ENCODE results near the gene CCDC180. TPM values are rescaled to one million over a fixed set of nuclear protein-coding genes. Genes with fewer than 3 reads are reported as not detected.

CCDC180 gene
- total RNA-seq, 1 experiment from 2014 or later = 5.9 TPM

- ChIA-PET POLR2A (no interaction called here), CTCF (interaction anchor here (0.6 kb wide), 1 partner anchor 36 kb away, joined by 5 read pairs; no protein-coding TSS in a partner anchor)
- Mint-ChIP-seq H3K27me3 (ENCODE audit: insufficient read depth, unreplicated experiment) (no peaks in the 10 kb centered on the region), H3K4me3 (ENCODE audit: unreplicated experiment) (no peak overlapping the region), H3K36me3 (ENCODE audit: insufficient read depth, unreplicated experiment) (no peaks in the 10 kb centered on the region), H3K4me1 (ENCODE audit: low read depth, unreplicated experiment) (no peaks in the 10 kb centered on the region), H3K27ac (ENCODE audit: unreplicated experiment) (no peak overlapping the region), H3K9me3 (ENCODE audit: unreplicated experiment) (no peaks in the 10 kb centered on the region)
- TF ChIP-seq CTCF (IDR thresholded peaks at IDR 0.05; ENCODE audit: insufficient read depth in 1 of 2, low read depth in 1 of 2, low read length in 1 of 2, severe bottlenecking in 1 of 2, unreplicated experiment in 1 of 2) = no peak
- Histone ChIP-seq H3K4me3 (ENCODE audit: low read depth, low read length) (no peak overlapping the region), H3K9me3 (no peaks in the 10 kb centered on the region), H3K27me3 (replicated peaks; ENCODE audit: control insufficient read depth, insufficient read depth, low read length) (no peaks in the 10 kb centered on the region), H3K36me3 (ENCODE audit: control insufficient read depth, insufficient read depth, low read length) (no peaks in the 10 kb centered on the region), H3K4me1 (no peaks in the 10 kb centered on the region)
- intact Hi-C loops (cut with micrococcal nuclease; ENCODE audit: unreplicated experiment) = loop anchor here (10.0 kb wide), 1 partner anchor 1053 kb away; no protein-coding TSS in a partner anchor
- DNase-seq = no peak
- no TSS peak for BruUV-seq (replicated peaks)
These were observed 14.2 kb downstream of the CCDC180 start for GRCh38 chr9:97321691-97322090.

GRCh38 chr9:97322105-97322504 lies 14.6 kb downstream of the CCDC180 start:
- no peaks in the 10 kb centered on the region for H3K27me3 ChIP-seq (replicated peaks; ENCODE audit: control insufficient read depth, insufficient read depth, low read length)
- H3K9me3 ChIP-seq = no peaks in the 10 kb centered on the region
- no peaks in the 10 kb centered on the region for H3K36me3 ChIP-seq (ENCODE audit: control insufficient read depth, insufficient read depth, low read length)
- DNase-seq = no peak
- no peak overlapping the region for H3K4me3 ChIP-seq (ENCODE audit: low read depth, low read length)
- intact Hi-C loops (cut with micrococcal nuclease; ENCODE audit: unreplicated experiment) = loop anchor here (10.0 kb wide), 1 partner anchor 1053 kb away; no protein-coding TSS in a partner anchor
- Mint-ChIP-seq H3K4me1 (ENCODE audit: low read depth, unreplicated experiment) (no peaks in the 10 kb centered on the region), H3K27me3 (ENCODE audit: insufficient read depth, unreplicated experiment) (no peaks in the 10 kb centered on the region), H3K4me3 (ENCODE audit: unreplicated experiment) (no peak overlapping the region), H3K27ac (ENCODE audit: unreplicated experiment) (no peak overlapping the region), H3K36me3 (ENCODE audit: insufficient read depth, unreplicated experiment) (no peaks in the 10 kb centered on the region), H3K9me3 (ENCODE audit: unreplicated experiment) (no peaks in the 10 kb centered on the region)
- no TSS peak for BruUV-seq (replicated peaks)
- ChIA-PET CTCF (interaction anchor here (0.6 kb wide), 1 partner anchor 36 kb away, joined by 5 read pairs; no protein-coding TSS in a partner anchor), POLR2A (no interaction called here)
- no peak for TF ChIP-seq CTCF (IDR thresholded peaks at IDR 0.05; ENCODE audit: insufficient read depth in 1 of 2, low read depth in 1 of 2, low read length in 1 of 2, severe bottlenecking in 1 of 2, unreplicated experiment in 1 of 2)
- H3K4me1 ChIP-seq = no peaks in the 10 kb centered on the region

DNA sequence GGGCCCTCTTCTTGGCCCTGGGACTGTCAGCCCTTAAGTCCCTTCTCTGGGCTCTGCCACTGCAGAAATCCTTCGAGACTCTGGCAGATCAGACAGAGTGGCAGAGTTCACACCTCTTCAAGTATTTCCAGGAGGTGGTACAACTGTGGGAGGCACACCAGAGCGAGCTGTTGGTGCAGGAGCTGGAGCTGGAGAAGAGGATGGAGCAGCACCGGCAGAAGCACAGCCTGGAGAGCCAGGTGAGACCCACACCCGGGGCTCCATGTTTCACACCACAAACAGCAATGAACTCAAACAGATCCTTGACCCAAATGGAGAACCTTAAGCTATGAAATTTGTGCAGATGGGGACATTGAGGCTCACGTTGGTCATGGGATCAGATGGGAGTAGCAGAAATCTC lies 17.5 kb downstream of the CCDC180 start:
- Histone ChIP-seq H3K36me3 (ENCODE audit: control insufficient read depth, insufficient read depth, low read length) (no peaks in the 10 kb centered on the region), H3K27me3 (replicated peaks; ENCODE audit: control insufficient read depth, insufficient read depth, low read length) (no peaks in the 10 kb centered on the region), H3K9me3 (no peaks in the 10 kb centered on the region), H3K4me3 (ENCODE audit: low read depth, low read length) (no peak overlapping the region), H3K4me1 (no peaks in the 10 kb centered on the region)
- no peaks in the 10 kb centered on the region for H3K36me3 Mint-ChIP-seq (ENCODE audit: insufficient read depth, unreplicated experiment)
- POLR2A ChIA-PET = no interaction called here
- no peaks in the 10 kb centered on the region for H3K27me3 Mint-ChIP-seq (ENCODE audit: insufficient read depth, unreplicated experiment)
- intact Hi-C loops (cut with micrococcal nuclease; ENCODE audit: unreplicated experiment) = loop anchor here (10.0 kb wide), 1 partner anchor 1050 kb away; no protein-coding TSS in a partner anchor
- no peaks in the 10 kb centered on the region for H3K4me1 Mint-ChIP-seq (ENCODE audit: low read depth, unreplicated experiment)
- H3K9me3 Mint-ChIP-seq (ENCODE audit: unreplicated experiment) = no peaks in the 10 kb centered on the region
- BruUV-seq (replicated peaks) = no TSS peak
- DNase-seq = no peak
- TF ChIP-seq CTCF (IDR thresholded peaks at IDR 0.05; ENCODE audit: insufficient read depth in 1 of 2, low read depth in 1 of 2, low read length in 1 of 2, severe bottlenecking in 1 of 2, unreplicated experiment in 1 of 2) = no peak
- CTCF ChIA-PET = no interaction called here
- no peak overlapping the region for H3K27ac Mint-ChIP-seq (ENCODE audit: unreplicated experiment)
- no peak overlapping the region for H3K4me3 Mint-ChIP-seq (ENCODE audit: unreplicated experiment)
